ENCODE measurements around the gene LRRC39. TPM values are rescaled to one million over a fixed set of nuclear protein-coding genes. Genes with fewer than 3 reads are reported as not detected.

LRRC39 gene
- total RNA-seq, 1 donor from 2014 or later = 0.43 TPM

DNA sequence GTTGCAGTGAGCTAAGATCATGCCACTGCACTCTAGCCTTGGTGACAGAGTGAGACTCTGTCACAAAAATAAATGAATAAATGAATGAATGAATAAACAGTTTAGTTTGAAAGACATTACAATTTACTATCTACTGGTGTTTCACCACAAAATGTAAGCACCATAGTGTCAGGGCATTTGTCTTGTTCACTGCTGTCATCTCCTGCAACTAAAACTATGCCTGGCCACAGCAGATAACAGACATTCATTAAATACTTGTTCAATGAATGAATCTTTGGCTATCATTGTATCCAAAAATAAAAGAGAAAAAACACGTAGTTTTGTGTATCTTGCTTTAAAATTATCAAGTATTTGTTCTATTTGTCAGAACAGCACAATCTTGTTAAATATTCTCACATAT is 77.9 kb downstream of the LRRC39 start:
- Mint-ChIP-seq H3K4me3 (ENCODE audit: low read depth) (no peak overlapping the region), H3K36me3 (ENCODE audit: low read depth) (peaks cover 69% of the 10 kb centered on the region), H3K4me1 (ENCODE audit: low read depth) (no peaks in the 10 kb centered on the region), H3K9me3 (peaks cover 4% of the 10 kb centered on the region), H3K27ac (no peak overlapping the region), H3K27me3 (ENCODE audit: low read depth) (no peaks in the 10 kb centered on the region)
- intact Hi-C loops (cut with micrococcal nuclease) = no loop called here
- DNase-seq (ENCODE audit: low spot score) = no peak

Other genes with a start within 250 kb of the LRRC39 start
- gene SLC35A3, start 208.3 kb downstream of the LRRC39 start, total RNA-seq = 15.0 and 15.9 TPM in 2 replicates
- gene SASS6, start 45.3 kb downstream of the LRRC39 start, total RNA-seq = 15.2 and 15.7 TPM in 2 replicates
- 20.2 and 24.6 TPM in 2 replicates for gene TRMT13, start 45.1 kb downstream of the LRRC39 start, total RNA-seq
- gene DBT, start 71.6 kb upstream of the LRRC39 start, total RNA-seq = 10.4 and 10.7 TPM in 2 replicates
- 53.4 and 55.7 TPM in 2 replicates for gene RTCA, start 88.0 kb upstream of the LRRC39 start, total RNA-seq
- gene CDC14A, start 174.2 kb upstream of the LRRC39 start, total RNA-seq = 10.3 and 11.0 TPM in 2 replicates